Measurements from ENCODE around the gene RPS26. TPM values are rescaled to one million over a fixed set of nuclear protein-coding genes. Genes with fewer than 3 reads are reported as not detected.

The RPS26 gene
- total and polyA plus RNA-seq, 2 of the 13 experiments (the other 11 are each of a cell fraction or from before 2014, with no cell fraction given): 150 to 421 TPM

DNA sequence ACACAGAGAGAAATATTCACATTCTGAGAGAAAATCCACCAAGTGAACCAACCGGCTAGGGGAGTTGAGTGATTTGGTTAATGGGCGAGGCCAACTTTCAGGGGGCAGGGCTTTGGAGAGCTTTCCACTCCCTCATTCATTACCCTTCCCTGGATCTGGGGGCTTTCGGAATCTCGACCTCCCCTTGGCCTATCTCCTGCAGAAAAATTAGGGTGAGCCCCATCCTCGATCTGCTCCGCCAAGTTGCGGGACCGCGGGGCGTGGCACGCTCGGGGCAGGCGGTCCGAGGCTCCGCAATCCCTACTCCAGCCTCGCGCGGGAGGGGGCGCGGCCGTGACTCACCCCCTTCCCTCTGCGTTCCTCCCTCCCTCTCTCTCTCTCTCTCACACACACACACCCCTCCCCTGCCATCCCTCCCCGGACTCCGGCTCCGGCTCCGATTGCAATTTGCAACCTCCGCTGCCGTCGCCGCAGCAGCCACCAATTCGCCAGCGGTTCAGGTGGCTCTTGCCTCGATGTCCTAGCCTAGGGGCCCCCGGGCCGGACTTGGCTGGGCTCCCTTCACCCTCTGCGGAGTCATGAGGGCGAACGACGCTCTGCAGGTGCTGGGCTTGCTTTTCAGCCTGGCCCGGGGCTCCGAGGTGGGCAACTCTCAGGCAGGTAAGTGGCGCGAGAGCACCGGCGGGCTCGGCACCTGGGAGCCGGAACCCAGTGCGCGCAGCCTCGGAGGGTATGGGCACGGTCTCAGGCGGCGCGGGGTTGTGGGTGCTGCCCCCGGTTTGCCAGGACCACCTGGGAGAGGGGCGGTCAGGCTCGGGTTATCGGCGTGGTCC lies 38.2 kb downstream of the RPS26 start, which contains the start of gene ERBB3 (continued):
- peak; percentile 42; the same call in 1 of the 2 replicates for TF ChIP-seq ZMYM3 (CRISPR knock-in tag; IDR thresholded peaks at IDR 0.05)
- TF ChIP-seq TEAD2 (CRISPR knock-in tag; IDR thresholded peaks at IDR 0.05): 0 out of 2 replicates have a peak, but pooled peaks have one; percentile 56
- no peak for TF ChIP-seq NFE2L2 (IDR thresholded peaks at IDR 0.05; ENCODE audit: low read length)
- TF ChIP-seq ZFP1 (CRISPR knock-in tag; IDR thresholded peaks at IDR 0.05): no peak
- TF ChIP-seq JUN (CRISPR knock-in tag; IDR thresholded peaks at IDR 0.05): no peak
- peak; percentile 76; the same call in 1 of the 2 replicates for TF ChIP-seq RFXAP (CRISPR knock-in tag; IDR thresholded peaks at IDR 0.05; ENCODE audit: borderline replicate concordance)
- peak; percentile 84; the same call in 1 of the 2 replicates for TF ChIP-seq TMF1 (CRISPR knock-in tag; IDR thresholded peaks at IDR 0.05; ENCODE audit: low read depth)
- TF ChIP-seq, protein P1, sequence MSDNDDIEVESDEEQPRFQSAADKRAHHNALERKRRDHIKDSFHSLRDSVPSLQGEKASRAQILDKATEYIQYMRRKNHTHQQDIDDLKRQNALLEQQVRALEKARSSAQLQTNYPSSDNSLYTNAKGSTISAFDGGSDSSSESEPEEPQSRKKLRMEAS (IDR thresholded peaks at IDR 0.05): peak; percentile 76
- TF ChIP-seq ZNF274 (CRISPR knock-in tag; IDR thresholded peaks at IDR 0.05): peak; percentile 73; the same call in 1 of the 2 replicates
- TF ChIP-seq, protein P2, sequence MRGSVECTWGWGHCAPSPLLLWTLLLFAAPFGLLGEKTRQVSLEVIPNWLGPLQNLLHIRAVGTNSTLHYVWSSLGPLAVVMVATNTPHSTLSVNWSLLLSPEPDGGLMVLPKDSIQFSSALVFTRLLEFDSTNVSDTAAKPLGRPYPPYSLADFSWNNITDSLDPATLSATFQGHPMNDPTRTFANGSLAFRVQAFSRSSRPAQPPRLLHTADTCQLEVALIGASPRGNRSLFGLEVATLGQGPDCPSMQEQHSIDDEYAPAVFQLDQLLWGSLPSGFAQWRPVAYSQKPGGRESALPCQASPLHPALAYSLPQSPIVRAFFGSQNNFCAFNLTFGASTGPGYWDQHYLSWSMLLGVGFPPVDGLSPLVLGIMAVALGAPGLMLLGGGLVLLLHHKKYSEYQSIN (CRISPR knock-in tag; IDR thresholded peaks at IDR 0.05; ENCODE audit: borderline replicate concordance): no peak
- TF ChIP-seq ZBTB8A (CRISPR knock-in tag; IDR thresholded peaks at IDR 0.05; ENCODE audit: borderline replicate concordance, low read depth): no peak
- TF ChIP-seq, protein P3, sequence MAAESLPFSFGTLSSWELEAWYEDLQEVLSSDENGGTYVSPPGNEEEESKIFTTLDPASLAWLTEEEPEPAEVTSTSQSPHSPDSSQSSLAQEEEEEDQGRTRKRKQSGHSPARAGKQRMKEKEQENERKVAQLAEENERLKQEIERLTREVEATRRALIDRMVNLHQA (CRISPR knock-in tag; IDR thresholded peaks at IDR 0.05): no peak
- TF ChIP-seq ATF7 (IDR thresholded peaks at IDR 0.05): no peak
- no peak for TF ChIP-seq ATF7 (CRISPR knock-in tag; IDR thresholded peaks at IDR 0.05)
- TF ChIP-seq HDAC2 (CRISPR knock-in tag; IDR thresholded peaks at IDR 0.05): peak; percentile 54; the same call in 1 of the 2 replicates
- TF ChIP-seq, protein P4, sequence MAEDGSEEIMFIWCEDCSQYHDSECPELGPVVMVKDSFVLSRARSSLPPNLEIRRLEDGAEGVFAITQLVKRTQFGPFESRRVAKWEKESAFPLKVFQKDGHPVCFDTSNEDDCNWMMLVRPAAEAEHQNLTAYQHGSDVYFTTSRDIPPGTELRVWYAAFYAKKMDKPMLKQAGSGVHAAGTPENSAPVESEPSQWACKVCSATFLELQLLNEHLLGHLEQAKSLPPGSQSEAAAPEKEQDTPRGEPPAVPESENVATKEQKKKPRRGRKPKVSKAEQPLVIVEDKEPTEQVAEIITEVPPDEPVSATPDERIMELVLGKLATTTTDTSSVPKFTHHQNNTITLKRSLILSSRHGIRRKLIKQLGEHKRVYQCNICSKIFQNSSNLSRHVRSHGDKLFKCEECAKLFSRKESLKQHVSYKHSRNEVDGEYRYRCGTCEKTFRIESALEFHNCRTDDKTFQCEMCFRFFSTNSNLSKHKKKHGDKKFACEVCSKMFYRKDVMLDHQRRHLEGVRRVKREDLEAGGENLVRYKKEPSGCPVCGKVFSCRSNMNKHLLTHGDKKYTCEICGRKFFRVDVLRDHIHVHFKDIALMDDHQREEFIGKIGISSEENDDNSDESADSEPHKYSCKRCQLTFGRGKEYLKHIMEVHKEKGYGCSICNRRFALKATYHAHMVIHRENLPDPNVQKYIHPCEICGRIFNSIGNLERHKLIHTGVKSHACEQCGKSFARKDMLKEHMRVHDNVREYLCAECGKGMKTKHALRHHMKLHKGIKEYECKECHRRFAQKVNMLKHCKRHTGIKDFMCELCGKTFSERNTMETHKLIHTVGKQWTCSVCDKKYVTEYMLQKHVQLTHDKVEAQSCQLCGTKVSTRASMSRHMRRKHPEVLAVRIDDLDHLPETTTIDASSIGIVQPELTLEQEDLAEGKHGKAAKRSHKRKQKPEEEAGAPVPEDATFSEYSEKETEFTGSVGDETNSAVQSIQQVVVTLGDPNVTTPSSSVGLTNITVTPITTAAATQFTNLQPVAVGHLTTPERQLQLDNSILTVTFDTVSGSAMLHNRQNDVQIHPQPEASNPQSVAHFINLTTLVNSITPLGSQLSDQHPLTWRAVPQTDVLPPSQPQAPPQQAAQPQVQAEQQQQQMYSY (CRISPR knock-in tag; IDR thresholded peaks at IDR 0.05): peak; percentile 79
- TF ChIP-seq, protein P5, sequence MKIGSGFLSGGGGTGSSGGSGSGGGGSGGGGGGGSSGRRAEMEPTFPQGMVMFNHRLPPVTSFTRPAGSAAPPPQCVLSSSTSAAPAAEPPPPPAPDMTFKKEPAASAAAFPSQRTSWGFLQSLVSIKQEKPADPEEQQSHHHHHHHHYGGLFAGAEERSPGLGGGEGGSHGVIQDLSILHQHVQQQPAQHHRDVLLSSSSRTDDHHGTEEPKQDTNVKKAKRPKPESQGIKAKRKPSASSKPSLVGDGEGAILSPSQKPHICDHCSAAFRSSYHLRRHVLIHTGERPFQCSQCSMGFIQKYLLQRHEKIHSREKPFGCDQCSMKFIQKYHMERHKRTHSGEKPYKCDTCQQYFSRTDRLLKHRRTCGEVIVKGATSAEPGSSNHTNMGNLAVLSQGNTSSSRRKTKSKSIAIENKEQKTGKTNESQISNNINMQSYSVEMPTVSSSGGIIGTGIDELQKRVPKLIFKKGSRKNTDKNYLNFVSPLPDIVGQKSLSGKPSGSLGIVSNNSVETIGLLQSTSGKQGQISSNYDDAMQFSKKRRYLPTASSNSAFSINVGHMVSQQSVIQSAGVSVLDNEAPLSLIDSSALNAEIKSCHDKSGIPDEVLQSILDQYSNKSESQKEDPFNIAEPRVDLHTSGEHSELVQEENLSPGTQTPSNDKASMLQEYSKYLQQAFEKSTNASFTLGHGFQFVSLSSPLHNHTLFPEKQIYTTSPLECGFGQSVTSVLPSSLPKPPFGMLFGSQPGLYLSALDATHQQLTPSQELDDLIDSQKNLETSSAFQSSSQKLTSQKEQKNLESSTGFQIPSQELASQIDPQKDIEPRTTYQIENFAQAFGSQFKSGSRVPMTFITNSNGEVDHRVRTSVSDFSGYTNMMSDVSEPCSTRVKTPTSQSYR (CRISPR knock-in tag; IDR thresholded peaks at IDR 0.05; ENCODE audit: borderline replicate concordance): peak; percentile 43; the same call in 1 of the 2 replicates
- TF ChIP-seq RBM22 (optimal IDR thresholded peaks at IDR 0.05; ENCODE audit: low read length): no peak
- no peak for TF ChIP-seq CBX2 (IDR thresholded peaks at IDR 0.05; ENCODE audit: low read depth, low read length)
- TF ChIP-seq CBX2 (CRISPR knock-in tag; IDR thresholded peaks at IDR 0.05; ENCODE audit: low read depth): peak; percentile 69; the same call in 1 of the 2 replicates
- TF ChIP-seq TRIM24 (CRISPR knock-in tag; IDR thresholded peaks at IDR 0.05): no peak
- no peak for TF ChIP-seq ZKSCAN1 (IDR thresholded peaks at IDR 0.05; ENCODE audit: low read length)
- TF ChIP-seq SMAD3 (CRISPR knock-in tag; IDR thresholded peaks at IDR 0.05): no peak; the same call in 1 of the 2 replicates
